ENCODE results near the gene GTF3C2.

GTF3C2 gene

DNA sequence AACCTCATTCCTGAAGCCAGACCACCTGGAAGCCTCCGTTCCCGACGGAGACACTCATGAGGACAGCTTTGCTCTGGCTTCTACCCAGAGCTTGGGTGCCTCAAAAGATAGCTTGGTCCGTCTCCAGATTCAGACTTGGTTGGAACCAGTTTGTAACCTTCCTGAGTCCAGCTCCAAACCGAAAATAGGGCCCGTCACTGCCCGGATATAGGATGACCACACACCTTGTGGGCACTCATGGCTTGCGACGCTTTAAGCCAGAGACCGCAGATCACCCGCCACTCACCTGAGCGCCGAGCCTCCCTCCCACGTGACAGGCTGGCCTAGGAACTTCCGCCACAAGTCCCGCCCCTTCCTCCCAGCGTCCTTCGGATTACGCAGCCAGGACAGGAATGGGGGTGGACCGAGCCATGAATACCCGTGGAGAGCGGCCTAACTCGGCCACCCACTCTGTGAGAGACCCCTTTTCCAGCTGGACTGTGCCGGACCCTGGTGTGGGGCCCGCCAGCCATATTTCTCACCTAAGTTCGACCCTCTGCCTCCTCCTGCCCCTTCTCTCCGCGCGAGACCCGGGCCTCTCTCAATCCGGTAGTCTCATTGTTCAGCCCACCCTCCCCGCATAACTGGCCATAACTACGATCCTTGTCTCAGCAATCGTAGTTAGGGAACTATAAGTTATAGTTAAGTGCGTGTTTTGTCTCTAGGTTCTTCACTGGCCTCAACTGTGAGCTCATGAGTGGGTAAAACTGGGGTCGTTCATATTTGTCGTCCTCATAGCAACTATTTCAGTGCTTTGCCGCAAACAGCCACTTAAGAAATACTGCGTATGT is 33.6 kb downstream of the GTF3C2 start, which contains the start of gene MPV17:
Gene MPV17, minus strand, starts transcription at position 332 of the 830 bp plus-strand sequence. CDS start 580 bp downstream, outside the sequence.
- TF ChIP-seq, protein P1, sequence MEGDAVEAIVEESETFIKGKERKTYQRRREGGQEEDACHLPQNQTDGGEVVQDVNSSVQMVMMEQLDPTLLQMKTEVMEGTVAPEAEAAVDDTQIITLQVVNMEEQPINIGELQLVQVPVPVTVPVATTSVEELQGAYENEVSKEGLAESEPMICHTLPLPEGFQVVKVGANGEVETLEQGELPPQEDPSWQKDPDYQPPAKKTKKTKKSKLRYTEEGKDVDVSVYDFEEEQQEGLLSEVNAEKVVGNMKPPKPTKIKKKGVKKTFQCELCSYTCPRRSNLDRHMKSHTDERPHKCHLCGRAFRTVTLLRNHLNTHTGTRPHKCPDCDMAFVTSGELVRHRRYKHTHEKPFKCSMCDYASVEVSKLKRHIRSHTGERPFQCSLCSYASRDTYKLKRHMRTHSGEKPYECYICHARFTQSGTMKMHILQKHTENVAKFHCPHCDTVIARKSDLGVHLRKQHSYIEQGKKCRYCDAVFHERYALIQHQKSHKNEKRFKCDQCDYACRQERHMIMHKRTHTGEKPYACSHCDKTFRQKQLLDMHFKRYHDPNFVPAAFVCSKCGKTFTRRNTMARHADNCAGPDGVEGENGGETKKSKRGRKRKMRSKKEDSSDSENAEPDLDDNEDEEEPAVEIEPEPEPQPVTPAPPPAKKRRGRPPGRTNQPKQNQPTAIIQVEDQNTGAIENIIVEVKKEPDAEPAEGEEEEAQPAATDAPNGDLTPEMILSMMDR (IDR thresholded peaks at IDR 0.05), result no peak

DNA sequence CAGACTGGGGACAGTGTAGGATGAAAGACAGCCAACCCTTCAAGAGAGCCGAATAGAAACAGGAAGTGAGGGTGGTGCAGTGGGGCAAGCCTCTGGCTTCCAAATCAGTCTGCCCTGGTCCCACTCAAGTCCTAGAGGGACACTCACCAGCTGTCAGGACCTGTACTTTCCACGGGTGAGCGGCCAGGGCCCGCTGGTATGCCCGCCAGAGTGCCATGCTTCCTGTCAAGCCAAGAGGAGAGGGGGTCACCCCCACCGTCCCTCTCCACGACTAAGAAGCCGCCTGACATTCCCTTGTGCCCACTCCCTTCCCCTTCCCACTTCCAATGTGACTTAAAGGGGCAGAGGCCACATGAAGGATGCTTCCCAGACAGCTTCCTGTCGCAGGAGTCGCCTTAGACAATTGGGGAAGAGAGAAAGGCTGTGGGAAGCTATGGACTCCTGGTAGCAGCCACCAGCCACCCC is 34.2 kb downstream of the GTF3C2 start:
- TF ChIP-seq, protein P1 (IDR thresholded peaks at IDR 0.05), result no peak

DNA sequence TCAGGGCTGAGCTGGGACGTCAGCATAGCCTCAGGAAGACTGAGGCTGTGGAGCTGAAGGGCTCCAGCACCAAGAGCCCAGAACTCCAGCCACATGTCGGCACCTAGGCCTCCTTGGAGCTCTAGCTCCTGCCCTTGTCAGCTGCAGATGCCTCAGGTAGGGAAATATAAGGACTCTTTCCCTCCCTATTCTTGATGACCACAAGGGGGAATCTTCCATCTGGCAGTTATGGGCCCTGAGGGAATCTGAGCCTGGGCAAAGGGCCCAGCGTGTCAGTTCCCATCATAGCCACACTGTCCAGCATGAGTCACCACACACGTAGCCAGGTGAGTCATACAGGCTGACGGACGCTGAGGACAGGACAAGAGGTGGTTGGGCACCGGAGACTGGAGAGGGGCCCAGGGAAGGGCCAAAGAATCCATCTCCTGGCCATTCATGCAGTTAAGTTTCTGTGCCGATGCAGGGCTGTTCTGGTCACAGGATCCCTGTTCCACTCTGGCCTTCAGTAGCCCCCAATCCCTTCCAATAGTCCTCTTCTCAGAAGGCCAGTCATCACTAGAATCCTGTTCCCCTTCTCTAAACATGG is 35.5 kb downstream of the GTF3C2 start:
- TF ChIP-seq, protein P1 (IDR thresholded peaks at IDR 0.05), result peak; percentile 49; the same call in 1 of the 2 replicates

DNA sequence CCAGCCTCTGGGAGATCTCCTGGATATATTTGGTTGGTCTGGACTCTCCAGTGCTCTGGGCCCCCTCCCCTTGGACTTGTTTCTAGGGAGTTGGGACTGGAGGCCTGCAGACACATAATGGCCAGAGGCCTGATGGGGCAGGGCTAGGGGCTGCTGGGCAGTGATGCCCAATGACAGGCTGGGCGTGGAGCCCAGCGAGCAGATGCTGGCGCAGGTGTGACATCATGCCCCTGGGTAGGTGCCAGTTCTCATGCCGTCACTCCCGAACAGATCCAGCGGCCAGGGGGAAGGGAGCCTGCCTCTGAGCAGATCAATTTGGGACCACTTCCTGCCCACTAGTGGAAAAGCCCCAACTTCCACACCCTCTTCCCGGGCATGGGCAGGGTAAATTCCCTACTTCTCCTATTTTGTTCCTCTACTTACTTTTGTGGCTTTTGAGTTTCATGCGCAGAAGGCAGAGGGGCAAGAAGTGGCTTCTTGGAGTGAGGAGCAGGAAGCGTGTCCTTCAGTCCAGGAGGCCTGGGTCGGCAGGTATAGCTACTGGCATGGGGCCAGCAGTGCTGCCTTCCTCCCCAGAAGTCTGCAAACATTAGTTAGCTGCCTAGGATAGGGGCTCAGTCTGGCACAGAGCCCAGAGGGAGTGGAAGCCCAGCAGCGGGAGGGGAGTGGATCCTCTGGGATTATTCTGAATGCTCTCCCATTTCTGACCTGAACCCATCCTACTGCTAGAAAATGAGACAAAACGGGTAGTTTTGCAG is 39.7 kb downstream of the GTF3C2 start:
- TF ChIP-seq, protein P1 (IDR thresholded peaks at IDR 0.05), result no peak

DNA sequence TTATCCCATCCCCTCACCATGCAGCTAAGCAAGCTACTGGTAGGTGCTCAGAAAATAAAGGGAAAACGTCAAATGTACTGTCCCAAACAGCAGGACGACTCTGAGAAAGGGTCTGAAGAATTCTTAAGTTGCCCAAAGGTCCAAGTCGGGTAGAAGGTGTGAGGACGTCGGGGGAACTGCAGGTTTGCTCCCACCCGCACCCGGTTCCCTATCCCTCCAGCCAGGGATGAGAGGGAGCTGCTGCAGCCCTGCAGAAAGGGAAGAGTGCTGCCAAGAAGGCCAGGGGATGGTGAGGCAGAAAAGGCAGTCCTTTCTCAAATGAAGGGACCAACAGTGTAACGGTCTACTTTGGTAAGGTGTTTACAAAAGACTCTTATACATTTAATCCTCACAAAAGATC is 41.4 kb downstream of the GTF3C2 start:
- TF ChIP-seq, protein P1 (IDR thresholded peaks at IDR 0.05), result no peak

DNA sequence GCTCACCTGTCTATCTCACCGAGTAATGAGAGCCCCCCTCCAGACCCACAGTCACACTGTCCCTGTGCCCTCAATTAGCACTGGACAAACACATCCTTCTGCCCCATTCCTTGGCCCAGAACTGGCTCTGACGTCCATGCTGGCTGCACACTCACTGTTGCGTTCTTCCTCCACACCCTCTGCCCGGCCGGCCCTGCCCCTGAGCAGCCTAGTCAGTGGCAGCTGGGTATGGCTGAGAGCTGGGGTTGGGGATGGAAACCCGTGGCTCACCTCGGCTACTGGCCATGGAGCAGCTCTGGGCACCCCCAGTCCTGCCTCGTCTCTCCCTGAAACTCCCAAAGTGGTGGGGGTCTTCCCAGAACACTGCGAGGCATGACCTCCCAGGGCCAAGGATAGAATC is 41.9 kb downstream of the GTF3C2 start:
- TF ChIP-seq, protein P1 (IDR thresholded peaks at IDR 0.05), result no peak

DNA sequence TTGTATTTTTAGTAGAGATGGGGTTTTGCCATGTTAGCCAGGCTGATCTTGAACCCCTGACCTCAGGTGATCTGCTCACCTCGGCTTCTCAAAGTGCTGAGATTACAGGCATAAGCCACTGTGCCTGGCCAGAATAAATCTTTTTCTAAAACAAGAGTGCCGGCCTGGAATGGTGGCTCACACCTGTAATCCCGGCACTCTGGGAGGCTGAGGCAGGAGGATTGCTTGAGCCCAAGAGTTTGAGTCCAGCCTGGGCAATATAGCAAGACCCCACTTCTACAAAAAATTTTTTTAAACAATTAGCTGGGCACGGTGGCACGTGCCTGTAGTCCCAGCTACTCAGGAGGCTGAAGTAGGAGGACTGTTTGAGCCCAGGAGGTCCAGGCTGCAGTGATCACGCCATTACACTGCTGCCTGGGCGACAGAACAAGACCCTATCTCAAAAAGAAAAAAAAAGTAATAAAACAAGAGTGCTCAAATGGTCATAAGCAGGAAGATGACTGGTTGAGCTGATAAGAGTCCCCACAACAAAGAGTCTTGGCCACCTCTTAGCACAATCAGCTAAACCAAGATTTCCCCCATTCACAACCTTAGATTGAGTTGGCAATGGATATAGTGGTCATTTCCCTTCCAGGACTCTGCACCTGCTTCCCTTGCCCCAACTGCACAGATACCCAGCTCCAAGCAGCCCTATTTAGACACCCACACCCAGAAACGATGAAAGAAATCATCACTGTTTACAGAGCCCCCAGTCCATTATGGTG is 42.5 kb downstream of the GTF3C2 start:
- TF ChIP-seq, protein P1 (IDR thresholded peaks at IDR 0.05), result no peak

Measured in LNCAP (cell line).